ENCODE data around the gene PNPLA2. TPM values are rescaled to one million over a fixed set of nuclear protein-coding genes. Genes with fewer than 3 reads are reported as not detected.

The PNPLA2 gene
- total RNA-seq, 1 donor = 27.7 TPM

GRCh38 chr11:800473-800872, 18.2 kb upstream of the PNPLA2 start:
- H3K4me3 ChIP-seq (ENCODE audit: low read depth, low read length) = no peak overlapping the region
- DNase-seq (ENCODE audit: low read depth) = no peak
- no peak for TF ChIP-seq CTCF (IDR thresholded peaks at IDR 0.05; ENCODE audit: insufficient read depth, low read length)

GRCh38 chr11:801097-801780, 17.5 kb upstream of the PNPLA2 start:
- no peak overlapping the region for H3K4me3 ChIP-seq (ENCODE audit: low read depth, low read length)
- no peak for TF ChIP-seq CTCF (IDR thresholded peaks at IDR 0.05; ENCODE audit: insufficient read depth, low read length)
- no peak for DNase-seq (ENCODE audit: low read depth)

GRCh38 chr11:802018-802617, 16.6 kb upstream of the PNPLA2 start:
- no peak for TF ChIP-seq CTCF (IDR thresholded peaks at IDR 0.05; ENCODE audit: insufficient read depth, low read length)
- H3K4me3 ChIP-seq (ENCODE audit: low read depth, low read length) = no peak overlapping the region
- no peak for DNase-seq (ENCODE audit: low read depth)

- H3K4me3 ChIP-seq (ENCODE audit: low read depth, low read length) = peak overlapping the region; percentile 68
- no peak for TF ChIP-seq CTCF (IDR thresholded peaks at IDR 0.05; ENCODE audit: insufficient read depth, low read length)
- DNase-seq (ENCODE audit: low read depth) = no peak
These were observed 15.8 kb upstream of the PNPLA2 start for GRCh38 chr11:802693-803466.

- no peak for DNase-seq (ENCODE audit: low read depth)
- no peak for TF ChIP-seq CTCF (IDR thresholded peaks at IDR 0.05; ENCODE audit: insufficient read depth, low read length)
- peak overlapping the region; percentile 68 for H3K4me3 ChIP-seq (ENCODE audit: low read depth, low read length)
These were observed 15.3 kb upstream of the PNPLA2 start for GRCh38 chr11:803467-803742.

GRCh38 chr11:803770-804598, 14.7 kb upstream of the PNPLA2 start:
- TF ChIP-seq CTCF (IDR thresholded peaks at IDR 0.05; ENCODE audit: insufficient read depth, low read length) = no peak
- DNase-seq (ENCODE audit: low read depth) = no peak
- peak overlapping the region; percentile 68 for H3K4me3 ChIP-seq (ENCODE audit: low read depth, low read length)
